ENCODE measurements around the gene IL5RA. TPM values are rescaled to one million over a fixed set of nuclear protein-coding genes. Genes with fewer than 3 reads are reported as not detected.

The IL5RA gene
- total RNA-seq, 1 experiment from 2014 or later, result not detected

- no peaks in the 10 kb centered on the region for H3K36me3 ChIP-seq (ENCODE audit: control insufficient read depth, insufficient read depth, low read length)
- no peak overlapping the region for H3K4me3 ChIP-seq (ENCODE audit: low read depth in 2 of 2, low read length in 2 of 2)
- no peak overlapping the region for H3K27ac ChIP-seq (ENCODE audit: low read length)
- H3K27me3 ChIP-seq (ENCODE audit: control insufficient read depth, insufficient read depth, low read length), result no peaks in the 10 kb centered on the region; the same call in 1 of the 2 replicates
- no peak for ATAC-seq
- no TSS peak for BruUV-seq (replicated peaks)
- H3K4me1 ChIP-seq (ENCODE audit: control insufficient read depth, insufficient read depth, low read length), result no peaks in the 10 kb centered on the region
- no peak for DNase-seq (ENCODE audit: low read depth, low spot score)
- H3K9me3 ChIP-seq (ENCODE audit: control insufficient read depth, insufficient read depth, low read depth, low read length), result no peaks in the 10 kb centered on the region
- CTCF ChIA-PET, result no interaction called here
- intact Hi-C loops (cut with micrococcal nuclease; ENCODE audit: unreplicated experiment), result no loop called here
- POLR2A ChIA-PET, result no interaction called here
- in situ Hi-C loops (cut with HindIII; ENCODE audit: low pct_unique_long_range_greater_than_20kb, low sequenced_read_pairs), result no loop called here
- no peak for TF ChIP-seq CTCF (IDR thresholded peaks at IDR 0.05)
These were observed 9.2 kb upstream of the IL5RA start for GRCh38 chr3:3119393-3119851.

GRCh38 chr3:3117651-3118050, 7.5 kb upstream of the IL5RA start:
- TF ChIP-seq REST (IDR thresholded peaks at IDR 0.05; ENCODE audit: insufficient read depth in 1 of 2, low read depth in 2 of 2, low read length in 1 of 2), result no peak
- no peak for TF ChIP-seq SIN3A (IDR thresholded peaks at IDR 0.05; ENCODE audit: borderline replicate concordance, insufficient read depth, low read depth, low read length)
- no peak for TF ChIP-seq TCF7L2 (IDR thresholded peaks at IDR 0.05; ENCODE audit: low read depth, low read length)
- TF ChIP-seq POLR2AphosphoS5 (IDR thresholded peaks at IDR 0.05; ENCODE audit: low read depth, low read length), result no peak
- no peak for TF ChIP-seq CTCF (IDR thresholded peaks at IDR 0.05)
- CTCF ChIA-PET, result no interaction called here
- POLR2A ChIA-PET, result no interaction called here
- in situ Hi-C loops (cut with HindIII; ENCODE audit: low pct_unique_long_range_greater_than_20kb, low sequenced_read_pairs) (no loop called here), intact Hi-C loops (cut with micrococcal nuclease; ENCODE audit: unreplicated experiment) (no loop called here)
- ATAC-seq, result no peak
- no peaks in the 10 kb centered on the region; the same call in 1 of the 2 replicates for H3K27me3 ChIP-seq (ENCODE audit: control insufficient read depth, insufficient read depth, low read length)
- no peak overlapping the region for H3K27ac ChIP-seq (ENCODE audit: low read length)
- no peak overlapping the region for H3K4me3 ChIP-seq (ENCODE audit: low read depth in 2 of 2, low read length in 2 of 2)
- no peaks in the 10 kb centered on the region for H3K4me1 ChIP-seq (ENCODE audit: control insufficient read depth, insufficient read depth, low read length)
- DNase-seq (ENCODE audit: low read depth, low spot score), result no peak
- no peaks in the 10 kb centered on the region for H3K9me3 ChIP-seq (ENCODE audit: control insufficient read depth, insufficient read depth, low read depth, low read length)
- BruUV-seq (replicated peaks), result no TSS peak
- H3K36me3 ChIP-seq (ENCODE audit: control insufficient read depth, insufficient read depth, low read length), result no peaks in the 10 kb centered on the region

Measured in Panc1 (cell line).